Activated T-cell treated with anti-CD3 and anti-CD28 coated beads for 1 hour (primary cell): Measurements from ENCODE around the gene FXN.
"Not testable (repeated sequence)": the region's sequence is repeated elsewhere in the genome, so short reads cannot be mapped to it uniquely, and the experiment has no call there.

Experiments used
- DNase-seq: peaks from one replicate; pipeline ENCODE4 v3.0.0-alpha.2; 2020; ENCODE audit warnings: low read depth

The FXN gene

GRCh38 chr9:69070201-69070600 is 34.6 kb downstream of the FXN start:
- no peak for DNase-seq

GRCh38 chr9:69071059-69071458 is 35.5 kb downstream of the FXN start:
- DNase-seq, result no peak

GRCh38 chr9:69073103-69073502 is 37.6 kb downstream of the FXN start:
- no peak for DNase-seq

- DNase-seq, result no peak
These were observed 39.2 kb downstream of the FXN start for GRCh38 chr9:69074801-69075200.

- no peak for DNase-seq
These were observed 41.0 kb downstream of the FXN start for GRCh38 chr9:69076550-69076949.

GRCh38 chr9:69078069-69078468 is 42.5 kb downstream of the FXN start:
- no peak for DNase-seq

GRCh38 chr9:69078581-69078980 is 43.0 kb downstream of the FXN start:
- DNase-seq, result no peak

- no peak for DNase-seq
These were observed 43.6 kb downstream of the FXN start for GRCh38 chr9:69079186-69079585.

- DNase-seq, result no peak
These were observed 45.7 kb downstream of the FXN start for GRCh38 chr9:69081261-69081660.

- DNase-seq, result no peak
These were observed 47.8 kb downstream of the FXN start for GRCh38 chr9:69083321-69083720.

- DNase-seq, result no peak
These were observed 50.2 kb downstream of the FXN start for GRCh38 chr9:69085569-69086283.

GRCh38 chr9:69086312-69086711 is 50.8 kb downstream of the FXN start:
- DNase-seq, result no peak

- no peak for DNase-seq
These were observed 51.2 kb downstream of the FXN start for GRCh38 chr9:69086769-69087168.

GRCh38 chr9:69089082-69089481 is 53.5 kb downstream of the FXN start:
- no peak for DNase-seq

GRCh38 chr9:69089491-69089890 is 53.9 kb downstream of the FXN start:
- DNase-seq, result no peak

- no peak for DNase-seq
These were observed 54.7 kb downstream of the FXN start for GRCh38 chr9:69090140-69090750.

- DNase-seq, result no peak
These were observed 55.4 kb downstream of the FXN start for GRCh38 chr9:69090946-69091345.

GRCh38 chr9:69093471-69094103 is 58.0 kb downstream of the FXN start:
- DNase-seq, result no peak

GRCh38 chr9:69094361-69095135 is 59.0 kb downstream of the FXN start:
- DNase-seq, result not testable (repeated sequence)

- DNase-seq, result no peak
These were observed 61.5 kb downstream of the FXN start for GRCh38 chr9:69097064-69097463.

- DNase-seq, result no peak
These were observed 62.5 kb downstream of the FXN start for GRCh38 chr9:69097923-69098593.

GRCh38 chr9:69103348-69103996 is 67.9 kb downstream of the FXN start:
- DNase-seq, result not testable (repeated sequence)
